Islet of Langerhans (tissue), 1 donor: ENCODE measurements around the gene ZFHX3.

Source experiments
- FAIRE-seq: peaks from one replicate; lab custom pipeline; 2011; peaks lifted over from hg19 to GRCh38; lab: Jason Lieb, UNC

ZFHX3 gene

DNA sequence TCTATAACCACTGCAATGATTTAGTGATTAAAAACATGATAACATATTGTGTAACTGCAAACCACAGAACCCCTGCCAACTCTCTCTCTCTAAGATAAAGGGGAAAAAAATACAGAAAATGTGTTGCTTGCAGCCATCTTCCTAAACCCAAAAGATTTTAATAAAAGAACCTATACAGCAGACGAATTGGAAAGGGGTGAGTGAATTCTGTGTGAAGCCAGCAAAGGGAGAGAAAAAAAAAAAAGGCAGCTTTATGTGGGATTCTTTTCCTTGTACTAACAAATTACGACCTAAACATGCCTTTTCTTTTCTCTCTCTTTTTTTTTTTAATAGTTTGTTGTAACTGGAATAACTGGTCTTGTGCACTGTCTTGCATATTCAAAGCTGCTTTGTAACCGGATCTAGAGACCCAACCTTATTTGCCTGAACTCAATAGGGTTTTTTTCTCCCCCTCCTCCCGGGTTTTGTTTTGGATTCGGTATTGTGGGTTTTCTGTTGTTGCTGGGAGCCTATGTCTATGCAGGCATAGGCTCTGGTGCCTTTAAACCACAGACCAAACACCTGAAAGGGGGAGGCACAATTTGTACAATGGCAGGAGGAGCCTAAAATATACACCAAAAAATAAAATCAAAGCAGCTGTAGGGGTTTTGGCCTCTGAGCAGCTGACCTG, 7.0 kb upstream of the ZFHX3 start:
- FAIRE-seq = no peak

GRCh38 chr16:73054498-73054812, 6.5 kb upstream of the ZFHX3 start:
- FAIRE-seq = no peak

- no peak for FAIRE-seq
Observed at GRCh38 chr16:73054125-73054484, 6.2 kb upstream of the ZFHX3 start.

DNA sequence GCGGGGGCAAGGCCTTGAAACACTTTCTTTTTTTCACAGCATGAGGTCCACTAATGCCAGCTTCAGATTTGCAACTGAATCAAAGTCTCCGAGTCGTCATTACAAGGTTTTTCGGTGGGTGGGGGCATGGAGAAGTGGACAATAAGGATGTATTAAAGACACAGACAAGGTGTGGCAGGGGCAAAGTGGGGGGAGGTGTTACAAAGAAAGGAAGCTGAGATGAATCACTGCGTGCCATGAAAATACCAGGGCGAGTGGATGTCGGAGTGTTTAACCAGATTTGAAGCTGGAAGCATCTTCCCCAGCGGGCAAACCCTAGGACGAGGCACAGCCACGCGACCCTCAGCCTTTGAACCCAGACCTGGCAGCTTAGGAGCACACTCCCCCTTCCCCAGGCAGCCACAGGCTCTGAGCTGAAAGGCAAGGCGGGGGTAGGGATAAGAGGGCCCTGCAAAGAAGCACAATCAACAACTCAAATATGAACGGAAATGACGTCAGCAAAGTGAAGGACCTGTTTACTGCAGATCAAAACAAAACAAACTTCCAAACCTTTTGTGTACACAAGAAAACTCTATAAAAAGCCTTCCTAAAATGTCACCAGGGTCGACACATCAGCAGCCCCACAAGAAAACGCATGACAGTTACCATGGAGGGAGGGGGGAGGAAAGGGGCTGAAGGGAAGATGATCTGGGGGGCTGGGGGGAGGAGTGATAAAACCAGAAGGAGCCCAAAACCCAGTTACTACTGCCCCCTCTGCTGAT, 5.6 kb upstream of the ZFHX3 start:
- FAIRE-seq = no peak

- no peak for FAIRE-seq
Observed at GRCh38 chr16:73053038-73053363, 5.1 kb upstream of the ZFHX3 start.

DNA sequence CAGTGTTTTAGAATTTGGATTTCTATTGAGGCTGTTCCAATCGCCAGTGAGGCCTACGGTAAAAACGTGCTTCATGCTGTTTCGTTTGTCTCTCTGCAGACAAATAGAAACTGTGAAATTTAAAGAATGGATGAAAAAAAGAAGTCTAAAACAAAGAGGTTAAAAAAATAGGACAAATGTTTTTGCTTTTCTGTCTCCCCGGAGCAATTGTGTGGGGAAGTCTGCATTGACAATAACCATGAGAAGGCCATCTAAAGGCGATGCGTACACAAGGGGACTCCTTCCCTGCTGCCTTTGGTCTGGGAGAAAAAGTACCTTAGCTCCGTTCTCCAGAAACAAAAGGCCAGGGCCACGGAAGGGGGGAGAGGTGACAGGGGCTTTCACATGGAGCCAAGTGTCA, 4.6 kb upstream of the ZFHX3 start:
- FAIRE-seq = no peak

DNA sequence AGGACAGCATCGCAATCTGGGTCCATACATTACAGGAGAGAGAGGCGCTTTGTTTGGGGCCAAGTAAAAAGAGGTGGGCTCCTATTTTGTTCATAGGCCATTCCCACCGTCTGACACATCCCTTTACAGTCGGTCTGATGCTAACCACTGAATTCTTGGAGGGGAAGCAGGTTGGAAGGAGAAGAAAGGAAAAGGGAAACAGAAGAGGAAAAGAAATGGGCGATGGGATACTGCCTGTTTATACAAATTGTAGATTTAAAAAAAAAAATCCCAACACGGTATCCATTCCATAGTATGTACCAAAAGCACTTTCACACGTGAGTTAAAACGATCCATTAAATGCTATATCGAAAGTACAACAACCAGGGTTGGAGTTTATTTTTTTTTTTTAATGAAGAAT, 4.0 kb upstream of the ZFHX3 start:
- no peak for FAIRE-seq

DNA sequence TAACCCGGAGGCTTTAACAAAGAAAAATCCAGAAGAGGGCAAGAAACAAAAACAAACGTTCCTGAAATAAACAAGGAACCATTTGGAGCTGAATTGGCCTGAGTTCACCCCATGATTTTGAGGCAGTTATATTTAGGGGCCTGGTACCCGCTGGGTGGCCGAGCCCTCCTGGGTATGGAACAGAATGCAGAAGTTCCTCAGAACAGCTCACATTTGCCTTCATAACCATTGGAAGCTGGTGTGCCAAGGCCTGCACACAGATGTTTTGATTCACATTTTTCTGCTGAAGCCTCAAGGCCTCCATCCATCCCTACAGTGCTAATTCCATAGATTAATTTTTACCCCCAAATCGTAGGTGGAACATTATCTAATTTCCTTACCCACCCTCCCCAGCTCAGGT, 3.3 kb upstream of the ZFHX3 start:
- no peak for FAIRE-seq

GRCh38 chr16:73050201-73051099, 2.5 kb upstream of the ZFHX3 start:
- FAIRE-seq = peak; percentile 21

GRCh38 chr16:73049511-73049910, 1.6 kb upstream of the ZFHX3 start:
- FAIRE-seq = no peak

DNA sequence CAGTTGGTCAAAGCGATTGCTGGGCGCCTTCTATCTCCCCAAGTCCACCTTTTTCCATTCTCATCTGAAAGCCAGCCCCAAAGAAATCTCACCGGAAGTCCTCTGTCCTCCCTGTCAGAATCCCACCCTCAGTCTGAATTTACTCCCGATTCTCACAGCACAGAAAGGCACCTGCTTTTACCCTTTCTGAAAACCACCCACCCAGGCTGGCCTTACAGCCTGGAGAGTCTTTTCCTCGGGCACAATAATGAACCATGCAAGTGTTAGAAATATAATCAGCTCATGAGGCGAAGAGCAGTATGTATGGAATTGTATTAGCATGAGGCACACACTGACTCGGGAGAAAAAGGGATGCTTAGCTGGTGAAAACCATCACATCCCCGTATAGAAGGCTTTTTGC, 1.2 kb upstream of the ZFHX3 start:
- FAIRE-seq = no peak

GRCh38 chr16:73048292-73049080, 558 bp upstream of the ZFHX3 start:
- FAIRE-seq = no peak

DNA sequence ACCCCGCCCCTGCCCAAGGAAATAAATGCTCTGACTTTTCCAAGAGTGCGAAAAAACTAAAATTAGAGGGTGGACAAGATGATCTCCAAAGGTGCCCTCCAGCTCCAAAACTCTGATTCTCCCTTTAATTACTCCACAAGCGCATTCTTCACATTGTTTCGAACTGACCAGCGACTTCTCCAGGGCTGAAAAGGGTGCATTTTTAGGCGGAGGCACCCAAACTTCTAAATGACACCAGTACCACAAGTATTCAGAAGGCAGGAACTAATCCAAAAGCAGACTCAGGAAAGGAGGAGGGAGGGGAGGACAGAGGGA, 750 bp downstream of the ZFHX3 start:
- no peak for FAIRE-seq

GRCh38 chr16:73046849-73047214, 1.1 kb downstream of the ZFHX3 start:
- no peak for FAIRE-seq

- no peak for FAIRE-seq
Observed at GRCh38 chr16:73046202-73046848, 1.6 kb downstream of the ZFHX3 start.

GRCh38 chr16:73043828-73044467, 4.0 kb downstream of the ZFHX3 start:
- FAIRE-seq = no peak

GRCh38 chr16:73042807-73043206, 5.1 kb downstream of the ZFHX3 start:
- FAIRE-seq = no peak

GRCh38 chr16:73041676-73042075, 6.3 kb downstream of the ZFHX3 start:
- no peak for FAIRE-seq

- FAIRE-seq = no peak
Observed at GRCh38 chr16:73040735-73041402, 7.1 kb downstream of the ZFHX3 start.

GRCh38 chr16:73040136-73040535, 7.8 kb downstream of the ZFHX3 start:
- FAIRE-seq = no peak

DNA sequence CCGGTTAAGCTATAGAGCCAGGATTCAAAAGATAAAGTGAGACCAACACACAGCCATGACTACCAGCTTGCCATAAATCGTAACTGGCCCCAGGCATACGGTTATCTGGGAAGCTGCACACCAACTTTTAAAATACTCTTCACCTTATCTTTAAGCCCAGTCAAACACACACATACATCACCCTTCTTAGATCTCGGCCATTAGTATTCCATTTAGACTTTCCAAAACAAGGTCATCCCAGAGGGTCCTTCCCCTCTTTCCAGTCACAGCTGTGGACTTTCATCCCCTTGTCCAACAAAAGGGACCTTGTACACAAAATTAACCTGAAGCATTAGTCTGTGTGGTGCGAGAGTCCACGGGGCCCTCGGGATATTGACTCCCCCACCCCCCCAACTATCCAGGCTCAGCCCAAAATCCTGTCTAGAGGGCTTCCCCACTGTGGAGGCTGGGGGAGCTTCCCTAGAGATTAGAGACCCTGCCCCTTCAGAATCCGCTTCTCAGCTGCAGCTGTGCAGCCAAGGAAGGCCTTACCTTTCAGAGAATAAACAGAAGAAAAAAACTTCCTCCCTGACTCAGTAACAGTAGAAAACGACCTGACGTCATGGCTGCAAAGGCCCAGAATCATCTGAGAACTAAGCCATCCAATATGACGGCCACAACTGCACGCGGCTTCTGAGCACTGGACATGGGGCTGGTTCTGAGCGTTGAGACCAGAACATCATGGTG, 9.9 kb downstream of the ZFHX3 start:
- no peak for FAIRE-seq
